T-helper 2 cell (primary cell): ENCODE results near the gene SERTAD3.
"Not testable (repeated sequence)": the region's sequence is repeated elsewhere in the genome, so short reads cannot be mapped to it uniquely, and the experiment has no call there.

Source experiments
- DNase-seq, 5 experiments: peaks; one replicate each; pipeline versions ENCODE4 v3.0.0 to v3.0.0-alpha.2; 2012 to 2022

Gene SERTAD3

DNA sequence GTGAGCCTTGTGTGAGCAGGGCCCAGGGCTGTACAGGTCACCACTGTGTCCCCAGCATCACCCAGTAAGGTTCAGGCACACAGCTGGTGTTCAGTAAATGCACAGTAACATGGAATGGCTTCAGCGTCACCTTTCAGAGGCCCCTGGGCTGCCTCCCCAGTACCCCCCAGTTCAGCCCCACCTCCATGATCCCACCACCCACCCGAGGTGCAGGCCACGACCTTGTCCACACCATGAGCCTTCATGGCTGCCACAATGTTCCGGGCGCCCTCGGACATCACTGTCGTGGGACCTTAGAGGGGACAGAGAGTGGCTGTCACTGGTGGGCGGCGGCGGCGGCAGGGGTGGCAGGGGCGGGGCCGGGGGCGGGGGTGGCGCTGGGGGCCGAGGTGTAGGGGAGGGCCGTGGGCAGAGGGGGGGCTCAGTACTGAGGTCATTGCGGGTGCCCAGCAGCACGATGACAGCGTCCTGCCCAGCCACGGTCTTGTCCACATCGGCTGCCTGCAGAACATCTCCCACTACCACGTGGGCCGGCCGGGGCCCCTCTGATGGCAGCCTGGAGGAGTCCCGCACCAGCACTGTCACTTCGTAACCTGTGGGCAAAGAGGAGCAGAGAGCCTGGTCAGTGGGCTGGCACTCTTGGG lies 13.9 kb upstream of the SERTAD3 start:
- no peak for DNase-seq

DNA sequence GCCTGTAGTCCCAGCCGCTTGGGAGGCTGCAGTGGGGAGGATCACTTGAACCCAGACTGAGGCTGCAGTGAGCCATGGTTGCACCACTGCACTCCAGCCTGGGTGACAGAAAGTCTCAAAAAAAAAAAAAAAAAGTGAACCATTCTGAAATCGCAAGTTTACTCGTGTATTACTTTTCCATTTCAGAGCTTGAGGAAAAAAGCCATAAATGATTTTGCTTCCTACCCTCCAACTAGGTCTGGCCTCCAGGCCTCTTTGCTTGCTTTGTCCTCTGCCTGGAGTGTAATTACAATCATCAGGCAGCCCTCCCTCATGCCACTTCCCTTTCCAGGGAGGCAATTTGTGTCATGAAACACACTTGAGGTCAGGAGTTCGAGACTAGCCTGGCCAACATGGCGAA lies 12.9 kb upstream of the SERTAD3 start:
- DNase-seq: no peak

DNA sequence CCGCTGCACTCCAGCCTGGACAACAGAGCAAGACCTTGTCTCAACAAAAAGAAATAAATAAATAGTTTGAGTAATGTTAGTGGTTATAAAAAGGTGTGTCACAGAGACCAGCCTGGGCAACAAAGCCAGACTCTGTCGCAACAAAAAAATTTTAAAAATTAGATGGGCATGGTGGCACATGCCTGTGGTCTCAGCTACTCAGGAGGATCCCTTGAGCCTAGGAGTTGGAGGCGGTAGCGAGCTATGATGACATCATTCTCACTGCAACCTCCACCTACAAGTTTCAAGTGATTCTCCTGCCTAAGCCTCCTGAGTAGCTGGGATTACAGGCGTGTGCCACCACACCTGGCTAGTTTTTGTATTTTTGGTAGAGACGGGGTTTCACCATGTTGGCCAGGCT lies 9.8 kb upstream of the SERTAD3 start:
- not testable (repeated sequence) for DNase-seq

DNA sequence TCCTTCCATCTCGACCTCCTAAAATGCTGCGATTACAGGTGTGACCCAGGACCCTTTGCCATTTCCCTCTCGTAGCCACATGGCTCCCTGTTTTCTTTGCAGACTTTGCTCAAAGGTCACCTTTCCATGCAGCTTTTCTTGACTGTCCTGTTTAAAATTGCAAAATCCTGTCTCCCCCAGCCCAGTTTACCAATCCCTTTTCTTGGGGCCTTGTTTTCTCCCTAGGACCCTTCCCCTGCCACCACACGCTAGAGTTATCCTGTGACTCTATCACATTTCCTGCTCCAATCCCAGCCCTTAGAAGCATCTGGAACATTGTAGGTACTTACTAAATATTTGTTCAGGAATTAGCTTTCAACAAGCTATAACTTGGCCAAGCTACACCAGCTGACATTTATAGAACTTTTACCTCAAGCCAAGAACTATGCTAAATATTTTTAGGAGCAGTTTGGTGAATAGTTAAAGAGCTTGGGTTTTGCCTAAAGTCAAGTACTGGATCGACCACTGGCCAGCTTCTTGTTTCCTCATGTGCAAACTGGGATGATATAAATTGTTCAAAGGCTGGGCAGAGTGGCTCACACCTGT lies 9.1 kb upstream of the SERTAD3 start:
- no peak for DNase-seq

DNA sequence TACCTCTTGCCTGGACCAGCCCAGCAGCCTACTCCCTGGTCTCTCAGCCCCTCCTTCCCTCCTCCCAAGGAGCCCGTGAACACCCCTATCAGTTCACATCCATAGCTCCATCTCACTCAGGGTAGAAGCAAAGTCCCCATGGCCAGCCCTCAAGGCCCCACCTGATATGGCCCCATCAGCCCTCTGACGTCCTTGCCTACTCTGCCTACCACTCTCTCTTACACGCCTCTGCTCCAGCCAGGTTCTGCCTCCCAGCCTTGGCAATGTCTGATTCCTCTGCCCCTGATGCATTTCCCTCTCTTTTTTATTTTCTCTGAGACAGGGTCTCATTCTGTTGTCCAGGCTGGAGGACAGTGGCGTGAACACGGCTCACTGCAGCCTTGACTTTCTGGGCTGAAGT lies 7.9 kb upstream of the SERTAD3 start:
- DNase-seq: no peak

DNA sequence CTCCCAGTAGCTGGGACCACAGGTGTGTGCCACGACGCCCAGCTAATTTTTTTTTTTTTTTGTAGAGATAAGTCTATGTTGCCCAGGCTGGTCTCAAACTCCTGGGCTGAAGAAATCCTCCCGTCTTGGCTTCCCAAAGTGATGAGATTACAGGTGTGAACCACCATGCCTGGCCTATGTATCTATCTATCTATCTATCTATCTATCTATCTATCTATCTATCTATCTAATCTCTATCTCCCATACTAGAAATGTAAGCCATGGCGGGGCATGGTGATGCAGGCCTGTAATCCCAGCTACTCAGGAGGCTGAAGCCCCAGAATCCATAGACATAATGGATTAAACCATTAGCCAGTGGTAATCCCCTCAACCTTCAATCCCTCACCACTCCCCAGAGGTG lies 6.5 kb upstream of the SERTAD3 start:
- DNase-seq: no peak

DNA sequence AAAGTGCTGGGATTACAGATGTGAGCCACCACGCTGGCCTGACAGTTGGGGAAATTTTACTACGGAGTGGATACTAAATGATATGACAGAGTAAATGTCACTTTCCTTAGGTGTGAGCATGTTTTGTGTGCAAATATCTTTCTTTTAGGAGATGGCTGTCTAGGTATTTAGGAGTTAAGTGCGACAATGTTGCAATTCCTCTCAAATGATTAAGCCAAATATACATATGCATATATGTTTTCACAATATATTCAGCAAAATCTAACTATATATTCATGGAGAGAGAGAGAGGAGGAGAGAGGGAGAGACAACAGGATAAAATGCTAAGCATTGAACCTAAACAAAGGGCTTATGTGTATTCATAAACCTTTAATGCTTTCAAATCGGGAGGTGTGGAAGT lies 5.4 kb upstream of the SERTAD3 start:
- no peak for DNase-seq

DNA sequence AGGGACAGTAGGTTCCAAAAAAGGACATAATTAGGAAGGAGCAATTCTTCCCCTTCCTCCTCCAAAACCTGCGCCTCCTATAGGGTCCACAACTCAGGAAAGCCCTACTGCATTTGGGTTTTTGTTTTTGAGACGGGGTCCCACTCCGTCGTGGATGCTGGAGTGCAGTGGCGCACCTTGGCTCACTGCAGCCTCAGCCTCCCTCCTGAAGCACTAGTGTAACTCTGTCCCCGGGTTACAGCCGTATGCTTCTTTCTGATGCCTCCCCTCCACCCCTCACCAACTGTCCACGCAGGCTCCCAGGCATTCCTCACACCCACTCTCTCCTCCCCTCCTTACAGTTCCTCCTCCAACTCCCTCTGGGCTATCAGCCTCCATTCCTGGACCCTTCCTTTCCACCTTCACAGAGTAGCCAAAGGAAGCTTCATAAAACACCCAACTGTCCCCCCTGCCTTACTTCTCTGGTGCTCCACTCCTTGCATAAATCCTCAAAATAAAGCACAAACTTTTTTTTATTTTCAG lies 2.2 kb upstream of the SERTAD3 start:
- no peak for DNase-seq

DNA sequence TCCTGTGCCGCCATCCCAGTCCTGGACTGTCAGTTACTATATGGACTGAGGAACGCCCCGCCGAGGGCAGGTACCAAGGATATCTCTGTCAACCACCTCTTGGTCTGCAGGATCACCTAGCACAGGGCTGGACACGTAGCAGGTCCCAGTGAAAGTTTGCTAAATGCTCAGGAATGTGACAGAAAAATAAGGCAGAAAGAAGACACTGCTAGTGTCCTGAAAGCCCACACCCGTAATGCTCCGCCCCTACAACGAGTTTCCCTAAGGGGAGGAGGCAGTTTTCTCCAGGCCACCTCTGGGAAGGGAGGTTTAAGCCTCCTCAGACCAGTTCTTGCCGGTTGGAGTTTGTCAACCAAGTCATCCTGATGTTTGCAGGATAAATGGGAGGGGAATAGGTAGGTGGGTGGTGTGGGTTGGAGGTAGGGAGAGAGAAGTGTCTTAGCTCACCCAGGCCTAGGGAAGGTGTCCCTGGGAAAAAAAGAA lies 1.7 kb upstream of the SERTAD3 start:
- no peak for DNase-seq

DNA sequence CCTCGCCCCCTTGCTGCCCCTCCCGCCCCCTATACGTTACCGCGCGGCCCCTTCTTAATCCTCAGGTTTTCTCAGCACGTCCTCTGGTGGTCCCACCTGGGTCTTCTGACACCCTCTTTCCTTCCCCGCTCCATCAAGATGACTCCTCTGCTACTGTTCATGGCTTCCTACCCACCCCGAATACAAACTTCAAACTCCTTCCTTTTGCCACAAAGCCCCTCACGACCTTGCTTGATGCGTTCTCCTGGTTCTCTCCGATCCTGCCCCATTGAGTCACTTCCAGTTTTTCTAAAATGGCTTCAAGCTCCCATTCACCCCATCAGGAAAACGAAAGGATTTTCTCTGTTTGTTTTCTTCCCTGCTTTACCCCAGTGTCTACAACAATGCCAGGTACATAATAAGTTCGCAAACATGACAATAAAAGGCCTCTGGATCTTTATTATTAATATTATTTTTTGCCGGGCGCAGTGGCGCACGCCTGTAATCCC lies 734 bp upstream of the SERTAD3 start:
- DNase-seq: no peak

DNA sequence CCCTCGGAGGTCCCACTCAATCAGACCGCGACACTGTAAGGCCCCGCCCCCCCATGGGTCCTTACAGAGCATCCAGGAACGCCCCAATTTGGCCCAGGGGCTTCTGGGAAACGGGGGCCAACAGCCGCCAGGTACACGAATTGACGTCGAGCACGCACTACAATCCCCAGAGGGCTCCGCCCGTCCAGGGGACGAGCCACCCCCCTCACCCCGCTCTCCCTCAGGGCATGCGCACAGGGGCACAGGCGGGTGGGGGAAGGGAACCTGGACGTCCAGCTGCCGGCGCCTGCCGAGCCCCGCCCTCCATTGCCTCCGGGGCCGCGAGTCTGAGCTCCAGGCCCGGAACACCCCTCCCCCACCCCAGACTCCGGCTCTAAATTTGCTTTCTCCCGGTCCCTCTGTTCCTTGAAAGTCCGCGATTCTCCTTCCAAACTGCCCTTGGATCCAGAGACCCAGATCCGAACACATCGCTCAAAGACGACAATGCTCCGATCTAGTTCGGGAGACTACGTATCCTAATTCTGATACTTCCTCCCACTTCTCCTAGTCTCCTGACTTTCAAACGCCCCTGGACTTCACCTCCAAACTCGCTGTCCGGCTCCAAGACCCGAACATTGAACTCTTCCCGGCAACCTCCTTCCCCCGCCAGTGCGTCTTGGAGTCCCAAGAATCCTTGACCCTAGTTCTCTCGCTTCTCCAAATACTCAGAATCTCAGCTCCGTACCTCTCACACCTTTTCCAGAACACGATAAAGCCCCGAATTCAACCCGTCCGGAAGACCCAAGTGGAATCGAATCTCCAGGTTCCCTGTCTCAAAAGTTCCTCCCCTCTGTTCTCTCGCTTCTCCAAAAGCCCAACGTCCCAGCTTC lies 770 bp downstream of the SERTAD3 start:
- peak; percentile 97 to 100 (median 99) for DNase-seq

DNA sequence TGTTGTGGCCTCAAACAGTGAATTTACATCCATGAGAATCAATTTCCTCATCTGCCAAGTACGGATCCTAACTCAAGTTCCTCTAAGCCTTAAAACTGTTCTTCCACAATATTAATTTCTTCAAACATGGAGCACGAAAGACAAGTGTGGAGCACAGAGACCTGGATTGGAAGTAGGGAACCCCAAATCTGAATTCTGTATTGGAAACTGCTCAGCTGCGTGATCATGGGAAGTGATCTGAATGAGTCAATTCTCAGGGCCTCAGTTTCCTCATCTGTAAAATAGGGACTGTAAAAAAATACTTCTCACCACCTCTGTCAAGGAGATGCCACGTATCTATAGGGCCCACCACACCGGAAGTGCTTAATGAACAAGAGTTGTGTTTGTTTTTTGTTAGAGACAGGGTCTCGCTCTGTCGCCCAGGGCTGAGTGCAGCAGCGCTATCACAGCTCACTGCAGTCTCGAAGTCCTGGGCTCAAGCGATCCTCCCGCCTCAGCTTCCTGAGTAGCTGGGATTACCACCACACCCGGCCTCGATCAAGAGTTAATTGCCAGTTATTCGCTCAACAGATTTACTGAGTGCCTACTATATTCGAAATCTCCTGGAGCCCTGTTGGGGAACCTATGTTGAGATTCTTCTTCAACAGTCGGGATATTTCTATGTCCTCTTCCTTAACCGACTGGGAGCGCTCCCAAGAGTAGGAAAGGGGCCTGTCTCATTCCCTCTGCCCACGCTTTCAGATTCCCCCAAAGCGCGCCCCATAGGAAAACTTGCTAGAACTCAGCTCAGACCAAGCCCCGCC lies 1.6 kb downstream of the SERTAD3 start:
- DNase-seq: peak in 1 of 5 experiments; percentile 33

DNA sequence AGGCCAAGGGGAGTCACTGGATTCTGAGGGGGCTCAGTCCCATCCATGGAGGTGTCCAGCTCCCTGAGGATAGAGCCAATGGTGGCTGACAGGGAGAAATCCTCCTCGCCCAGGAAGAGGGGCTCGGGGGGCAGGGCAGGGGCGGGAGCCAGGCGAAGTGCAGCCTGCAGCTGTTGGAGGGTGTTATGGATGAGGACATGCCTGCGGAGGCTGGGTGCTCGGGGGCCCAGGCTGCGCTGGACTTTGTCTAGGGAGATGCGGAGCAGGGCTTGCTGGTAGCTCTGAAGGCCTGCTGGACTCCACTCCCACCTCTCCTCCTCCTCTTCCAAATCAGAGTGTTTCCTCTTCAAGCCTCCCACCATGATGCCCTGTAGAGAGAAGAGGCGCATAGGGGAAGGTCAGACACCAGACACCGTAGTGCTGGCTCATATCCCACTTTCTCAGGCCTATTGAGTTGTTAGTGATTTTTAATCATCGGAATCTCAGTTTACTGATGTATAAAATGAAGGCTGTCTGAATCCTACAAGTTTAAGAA lies 2.3 kb downstream of the SERTAD3 start:
- no peak for DNase-seq

DNA sequence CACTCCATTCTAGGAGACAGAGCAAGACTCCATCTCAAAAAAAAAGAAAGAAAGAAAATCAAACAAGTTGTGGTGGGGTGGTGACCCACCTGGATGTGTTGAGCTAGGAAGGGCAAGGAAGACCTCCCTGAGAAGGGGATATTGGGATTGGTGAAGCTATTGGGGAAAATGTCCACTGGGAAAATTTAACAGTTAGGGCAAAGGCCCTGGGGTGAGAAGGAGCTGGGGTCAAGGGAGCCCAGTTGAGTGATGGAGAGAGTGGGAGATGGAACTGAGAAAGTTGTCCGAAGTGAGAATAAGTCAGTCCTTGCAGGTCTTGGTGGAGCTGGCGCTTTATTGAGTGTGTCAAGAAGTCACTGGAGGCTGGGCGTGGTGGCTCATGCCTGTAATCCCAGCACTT lies 5.9 kb downstream of the SERTAD3 start:
- DNase-seq: no peak

DNA sequence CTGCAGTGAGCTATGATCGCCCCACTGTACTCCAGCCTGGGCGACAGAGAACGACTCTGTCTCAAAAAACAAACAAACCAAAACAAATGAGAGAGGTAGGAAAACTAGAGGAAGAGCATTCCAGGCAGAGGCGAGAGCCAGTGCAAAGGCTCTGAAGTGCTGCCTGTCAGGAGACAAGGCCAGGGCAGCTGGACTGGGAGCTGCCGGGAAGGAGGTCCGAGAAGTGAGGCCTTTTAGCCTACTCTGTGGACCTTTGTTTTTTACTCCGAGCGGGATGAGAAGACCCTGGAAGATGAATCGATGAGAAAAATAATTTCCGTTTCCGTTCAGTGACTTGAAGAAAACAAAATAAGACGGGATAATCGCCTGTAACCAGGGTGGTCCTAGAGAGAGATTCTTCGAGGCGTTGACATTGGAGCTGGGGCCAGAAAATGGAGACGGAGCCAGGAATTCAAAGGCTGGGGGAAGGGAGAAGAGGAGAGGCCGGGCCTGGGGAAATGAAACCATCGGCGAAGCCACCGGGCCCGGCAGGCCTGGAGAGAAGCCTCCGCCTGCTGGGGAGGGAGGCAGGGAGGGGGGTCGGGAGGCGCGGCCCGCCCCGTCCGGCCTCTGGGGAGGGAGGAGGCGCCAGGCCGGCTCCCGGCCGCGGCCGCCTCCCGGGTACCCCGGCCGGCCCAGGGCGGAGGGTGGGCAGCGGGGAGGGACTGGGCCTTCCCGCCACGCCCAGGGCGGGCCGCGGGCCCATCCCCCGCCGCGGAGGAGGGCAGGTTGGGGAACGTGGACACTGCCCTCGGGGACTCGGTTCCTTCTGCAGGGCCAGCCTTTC lies 10.5 kb downstream of the SERTAD3 start:
- DNase-seq: peak; percentile 17 to 68 (median 34)

DNA sequence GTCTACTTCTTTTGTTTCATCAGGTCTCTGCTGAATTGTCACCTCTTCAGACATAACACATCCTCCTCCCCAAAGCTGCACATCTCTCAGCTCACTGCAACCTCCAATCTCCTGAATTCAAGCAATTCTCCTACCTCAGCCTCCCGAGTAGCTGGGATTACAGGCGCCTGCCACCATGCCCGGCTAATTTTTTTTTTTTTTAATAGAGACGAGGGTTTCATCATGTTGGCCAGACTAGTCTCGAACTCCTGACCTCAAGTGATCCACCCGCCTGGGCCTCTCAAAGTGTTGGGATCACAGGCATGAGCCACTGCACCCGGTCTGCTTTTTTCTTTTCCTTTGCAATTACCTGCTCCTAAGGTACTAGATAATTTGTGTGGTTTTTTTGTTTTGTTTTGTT lies 11.4 kb downstream of the SERTAD3 start:
- not testable (repeated sequence) for DNase-seq

DNA sequence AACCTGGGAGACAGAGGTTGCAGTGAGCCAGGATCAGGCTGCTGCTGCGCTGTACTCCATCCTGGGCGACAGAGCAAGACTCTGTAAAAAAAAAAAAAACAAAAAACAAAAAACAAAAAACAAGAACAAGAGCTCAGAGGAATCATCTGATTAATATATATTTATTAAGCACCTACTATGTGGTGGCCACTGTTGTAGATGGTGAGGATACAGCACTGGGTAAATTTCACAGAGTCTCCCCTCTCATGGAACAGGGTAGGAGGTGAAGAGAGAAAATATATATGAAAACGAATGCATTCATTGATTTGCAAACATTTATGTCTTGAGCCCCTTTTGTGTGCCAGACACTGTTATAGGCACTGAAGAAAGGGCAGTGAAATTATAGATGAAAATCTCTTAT lies 12.4 kb downstream of the SERTAD3 start:
- DNase-seq: no peak

DNA sequence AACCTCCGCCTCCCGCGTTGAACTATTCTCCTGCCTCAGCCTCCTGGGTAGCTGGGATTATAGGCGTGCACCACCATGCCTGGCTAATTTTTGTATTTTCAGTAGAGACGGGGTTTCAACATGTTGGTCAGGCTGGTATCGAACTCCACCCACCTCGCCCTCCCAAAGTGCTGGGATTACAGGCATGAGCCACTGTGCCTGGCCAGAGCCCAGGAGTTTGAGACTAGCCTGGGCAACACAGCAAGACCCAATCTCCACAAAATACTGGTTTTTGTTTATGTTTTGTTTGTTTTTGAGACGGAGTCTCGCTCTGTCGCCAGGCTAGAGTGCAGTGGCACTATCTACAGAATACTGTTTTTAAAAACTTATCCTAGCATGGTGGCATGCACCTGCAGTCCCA lies 13.9 kb downstream of the SERTAD3 start:
- not testable (repeated sequence) for DNase-seq

DNA sequence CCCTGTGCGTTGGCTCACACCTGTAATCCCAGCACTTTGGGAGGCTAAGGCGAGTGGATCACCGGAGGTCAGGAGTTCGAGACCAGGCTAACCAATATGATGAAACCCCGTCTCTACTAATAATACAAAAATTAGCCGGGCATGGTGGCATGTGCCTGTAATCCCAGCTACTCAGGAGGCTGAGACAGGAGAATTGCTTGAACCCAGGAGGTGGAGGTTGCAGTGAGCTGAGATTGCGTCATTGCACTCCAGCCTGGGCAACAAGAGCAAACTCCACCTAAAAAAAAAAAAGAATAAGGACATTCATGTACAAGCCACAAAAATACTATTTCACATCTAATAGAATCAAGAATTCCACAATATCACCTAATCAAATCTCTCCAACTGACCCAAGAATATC lies 15.9 kb downstream of the SERTAD3 start:
- DNase-seq: not testable (repeated sequence)

DNA sequence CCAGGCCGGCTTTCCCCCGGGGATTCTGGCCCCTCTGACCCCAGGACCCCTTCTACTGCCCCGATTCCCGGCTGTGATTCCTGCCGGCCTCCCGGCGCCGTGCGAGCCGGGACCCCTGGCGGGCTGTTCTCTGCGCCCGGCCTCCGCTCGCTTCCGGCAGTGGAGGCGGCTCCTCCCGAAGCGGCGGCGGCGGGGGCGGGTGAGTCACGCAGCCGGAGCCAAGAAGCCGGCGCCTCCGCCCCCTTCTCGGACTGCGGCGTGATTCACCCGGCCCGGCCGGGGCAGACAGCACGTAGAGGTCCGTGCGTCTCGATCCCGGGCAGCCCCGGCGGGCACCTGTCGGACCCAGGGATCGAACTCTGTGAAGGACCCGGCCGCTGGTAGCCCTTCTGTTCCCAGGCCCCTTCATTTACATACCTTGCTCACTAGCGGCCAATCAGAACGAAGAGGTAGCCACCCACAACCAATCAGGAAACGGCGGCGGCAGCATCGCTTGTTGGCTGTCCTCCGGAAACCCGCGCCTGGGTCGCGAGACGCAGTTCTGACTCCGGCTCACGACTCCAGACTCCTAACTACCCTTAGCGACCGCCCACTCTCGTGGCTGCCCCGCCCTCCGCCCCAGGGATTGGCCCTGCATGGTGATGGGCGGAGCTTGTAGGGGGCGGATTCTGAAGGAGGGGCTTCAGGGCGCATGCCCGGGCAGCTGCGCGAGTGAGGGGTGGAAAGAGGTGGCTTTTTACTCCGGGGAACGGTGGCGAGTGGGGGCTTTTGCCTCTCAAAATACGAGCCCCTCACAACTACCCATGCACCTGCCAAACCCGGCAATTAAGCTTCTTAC lies 18.5 kb downstream of the SERTAD3 start, which contains the start of gene SERTAD1:
Gene SERTAD1 (minus strand): TSS at position 543 of the 838 bp plus-strand sequence. CDS start 2,446 bp downstream, outside the sequence.
- DNase-seq: peak; percentile 100
